Measurements from ENCODE around the gene SLFN13.

Gene SLFN13

GRCh38 chr17:35453171-35453570 is 4.6 kb upstream of the SLFN13 start:
- H3K4me3 ChIP-seq (ENCODE audit: low read length): no peak overlapping the region
- DNase-seq (ENCODE audit: low read depth): no peak
- TF ChIP-seq CTCF (conservative IDR thresholded peaks at IDR 0.05; ENCODE audit: low read depth, low read length): no peak

- peak overlapping the region; percentile 24 for H3K4me3 ChIP-seq (ENCODE audit: low read length)
- TF ChIP-seq CTCF (conservative IDR thresholded peaks at IDR 0.05; ENCODE audit: low read depth, low read length): no peak
- DNase-seq (ENCODE audit: low read depth): no peak
These were observed 885 bp upstream of the SLFN13 start for GRCh38 chr17:35449371-35449931.

GRCh38 chr17:35448899-35449227 is 297 bp upstream of the SLFN13 start:
- TF ChIP-seq CTCF (conservative IDR thresholded peaks at IDR 0.05; ENCODE audit: low read depth, low read length): no peak
- peak overlapping the region; percentile 50 for H3K4me3 ChIP-seq (ENCODE audit: low read length)
- no peak for DNase-seq (ENCODE audit: low read depth)

- H3K4me3 ChIP-seq (ENCODE audit: low read length): no peak overlapping the region
- no peak for TF ChIP-seq CTCF (conservative IDR thresholded peaks at IDR 0.05; ENCODE audit: low read depth, low read length)
- DNase-seq (ENCODE audit: low read depth): no peak
These were observed 1.1 kb downstream of the SLFN13 start for GRCh38 chr17:35447499-35447898.

GRCh38 chr17:35438433-35438832 is 10.1 kb downstream of the SLFN13 start:
- DNase-seq (ENCODE audit: low read depth): no peak
- no peak for TF ChIP-seq CTCF (conservative IDR thresholded peaks at IDR 0.05; ENCODE audit: low read depth, low read length)
- no peak overlapping the region for H3K4me3 ChIP-seq (ENCODE audit: low read length)

GRCh38 chr17:35433075-35433894 is 15.3 kb downstream of the SLFN13 start:
- H3K4me3 ChIP-seq (ENCODE audit: low read length): peak overlapping the region; percentile 55
- peak; percentile 98 for DNase-seq (ENCODE audit: low read depth)

More at GRCh38 chr17:35433075-35433894, 15.3 kb downstream of the SLFN13 start:
- TF ChIP-seq CTCF (conservative IDR thresholded peaks at IDR 0.05; ENCODE audit: low read depth, low read length): peak; percentile 43

All from retinal pigment epithelial cell (primary cell).